Esophagus muscularis mucosa (tissue), 3 donors: Measurements from ENCODE around the gene ACTA1.

Experiments
- CTCF ChIP-seq, 3 experiments: fragments of 200-600 bp in 2 of 3; fragments of 450-650 bp in 1 of 3; sonication (generic) in 2 of 3; IDR thresholded peaks; one replicate each; pipeline ENCODE4 v1.5.1; 2017 to 2019; ENCODE audit warnings: antibody characterized with exemption in 3 of 3, mild to moderate bottlenecking in 2 of 3, moderate library complexity in 1 of 3
- POLR2AphosphoS5 ChIP-seq, 2 donors: sonication (generic); formaldehyde crosslinking; IDR thresholded peaks; one replicate each; pipeline ENCODE4 v1.6.1; 2017; ENCODE audit warnings: antibody characterized with exemption in 2 of 2

DNA sequence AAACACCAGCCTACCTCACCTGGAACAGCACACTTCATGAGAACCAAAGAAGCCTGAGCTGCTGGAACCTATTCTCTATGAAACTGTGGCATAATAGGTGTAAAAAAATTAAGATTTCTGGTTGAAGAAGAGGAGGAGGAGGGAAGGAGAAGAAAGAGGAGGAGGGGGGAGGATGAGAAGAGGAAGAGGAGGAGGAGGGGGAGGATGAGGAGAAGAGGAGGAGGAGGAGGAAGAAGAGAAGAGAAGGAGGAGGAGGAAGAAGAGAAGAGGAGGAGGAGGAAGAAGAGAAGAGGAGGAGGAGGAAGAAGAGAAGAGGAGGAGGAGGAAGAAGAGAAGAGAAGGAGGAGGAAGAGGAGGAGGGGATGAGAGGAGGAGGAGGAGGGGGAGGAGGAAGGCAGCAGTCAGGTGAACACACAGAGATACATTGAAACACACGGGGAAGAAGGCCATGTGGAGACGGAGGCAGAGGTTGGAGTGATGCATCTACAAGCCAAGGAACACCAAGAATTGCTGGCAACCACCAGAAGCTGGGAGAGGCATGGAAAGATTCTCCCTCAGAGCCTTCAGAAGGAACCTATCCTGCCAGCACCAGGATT, 8.2 kb downstream of the ACTA1 start:
- TF ChIP-seq CTCF (IDR thresholded peaks at IDR 0.05) = no peak
- TF ChIP-seq POLR2AphosphoS5 (IDR thresholded peaks at IDR 0.05) = no peak
